ENCODE data around the gene OR13J1.
A peak's percentile ranks its signal among the peaks of the same experiment; 100 is the strongest.
"Not testable (repeated sequence)": the region's sequence is repeated elsewhere in the genome, so short reads cannot be mapped to it uniquely, and the experiment has no call there.

The OR13J1 gene, protein sequence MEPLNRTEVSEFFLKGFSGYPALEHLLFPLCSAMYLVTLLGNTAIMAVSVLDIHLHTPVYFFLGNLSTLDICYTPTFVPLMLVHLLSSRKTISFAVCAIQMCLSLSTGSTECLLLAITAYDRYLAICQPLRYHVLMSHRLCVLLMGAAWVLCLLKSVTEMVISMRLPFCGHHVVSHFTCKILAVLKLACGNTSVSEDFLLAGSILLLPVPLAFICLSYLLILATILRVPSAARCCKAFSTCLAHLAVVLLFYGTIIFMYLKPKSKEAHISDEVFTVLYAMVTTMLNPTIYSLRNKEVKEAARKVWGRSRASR

DNA sequence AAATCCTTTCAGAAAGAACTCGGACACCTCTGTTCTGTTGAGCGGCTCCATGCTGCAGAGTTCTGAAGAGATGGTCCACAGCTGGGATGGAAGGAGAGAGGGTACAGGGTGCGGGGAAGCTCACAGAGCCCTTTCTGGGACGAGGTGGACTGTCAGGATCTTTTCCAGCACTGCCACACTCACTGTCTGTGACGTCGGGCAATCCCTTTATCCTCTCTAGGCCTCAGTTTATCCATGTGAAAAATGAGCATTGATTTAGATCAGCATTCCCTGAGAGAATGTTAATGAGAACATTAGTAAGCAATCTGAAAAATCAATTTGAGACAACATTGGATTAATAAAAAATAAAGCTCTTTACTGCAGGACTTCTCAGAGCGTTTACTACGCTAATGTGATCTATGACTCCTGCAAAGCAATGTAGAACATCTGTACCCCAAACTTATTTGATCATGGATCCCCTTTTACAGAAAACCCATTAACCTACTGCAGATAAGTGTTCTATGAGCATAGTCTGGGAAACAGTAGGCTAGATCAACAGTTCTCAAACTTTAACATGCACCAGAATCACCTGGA is at the start of gene OR13J1:
Gene OR13J1, minus strand, starts transcription at position 51 of the 573 bp plus-strand sequence. Its CDS starts 0 bp downstream, at position 51.
- no peak for DNase-seq (ENCODE audit: low read depth in 2 of 2)

DNA sequence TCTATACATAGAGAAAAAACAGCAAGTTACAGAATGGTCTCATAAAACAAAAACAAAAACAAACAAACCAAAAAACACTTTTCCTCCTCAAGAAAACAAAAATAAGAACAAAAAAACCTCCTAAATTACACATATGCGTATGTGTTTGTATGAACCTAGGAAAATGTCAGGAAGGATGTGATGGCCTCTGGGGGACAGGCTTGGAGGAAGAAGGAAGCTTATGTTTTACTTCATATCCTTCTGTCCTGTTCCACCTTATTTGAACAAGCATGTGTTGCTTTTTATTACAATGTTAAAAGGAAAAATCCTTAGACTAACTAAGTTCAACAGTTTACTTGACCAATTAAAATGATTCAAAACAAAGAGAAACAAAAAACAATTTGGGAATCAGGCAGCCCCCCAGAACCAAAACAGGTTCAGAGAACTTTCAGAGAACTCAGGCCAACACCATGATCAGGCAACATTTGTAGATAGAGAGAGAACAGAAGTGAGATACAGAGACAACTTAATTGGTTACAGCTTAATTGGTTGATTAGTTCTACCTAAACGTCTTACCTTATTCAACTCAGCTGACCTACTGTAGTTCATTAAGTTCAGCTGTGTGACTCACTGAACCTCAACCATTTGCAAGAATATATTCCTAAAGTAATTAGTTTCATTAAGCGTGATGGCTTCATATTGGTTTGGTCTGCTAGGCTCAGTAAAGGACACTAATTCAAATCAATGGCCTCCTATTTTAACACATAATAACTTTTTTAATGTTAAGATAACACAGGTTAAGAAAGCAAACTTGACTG is 49.2 kb upstream of the OR13J1 start:
- DNase-seq (ENCODE audit: low read depth in 2 of 2), result no peak

DNA sequence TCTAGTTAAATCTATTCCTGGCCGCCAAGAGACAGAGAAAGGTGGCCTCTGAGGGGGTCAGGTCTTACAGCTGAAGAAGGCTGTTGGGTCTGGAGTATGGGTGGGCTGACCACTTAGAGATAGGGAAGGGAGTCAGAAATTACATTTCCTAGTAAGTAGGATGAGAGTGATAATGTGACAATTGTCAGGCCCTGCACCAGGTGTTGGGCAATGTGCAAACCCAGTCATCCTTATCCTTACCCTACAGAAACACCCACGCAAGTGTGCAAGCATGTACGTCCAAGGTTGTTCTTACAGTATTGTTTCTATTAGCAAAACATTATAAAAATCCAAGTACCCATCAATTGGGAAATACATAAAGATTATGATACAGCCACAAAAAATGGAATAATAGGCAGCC is 48.6 kb upstream of the OR13J1 start:
- no peak for DNase-seq (ENCODE audit: low read depth in 2 of 2)

DNA sequence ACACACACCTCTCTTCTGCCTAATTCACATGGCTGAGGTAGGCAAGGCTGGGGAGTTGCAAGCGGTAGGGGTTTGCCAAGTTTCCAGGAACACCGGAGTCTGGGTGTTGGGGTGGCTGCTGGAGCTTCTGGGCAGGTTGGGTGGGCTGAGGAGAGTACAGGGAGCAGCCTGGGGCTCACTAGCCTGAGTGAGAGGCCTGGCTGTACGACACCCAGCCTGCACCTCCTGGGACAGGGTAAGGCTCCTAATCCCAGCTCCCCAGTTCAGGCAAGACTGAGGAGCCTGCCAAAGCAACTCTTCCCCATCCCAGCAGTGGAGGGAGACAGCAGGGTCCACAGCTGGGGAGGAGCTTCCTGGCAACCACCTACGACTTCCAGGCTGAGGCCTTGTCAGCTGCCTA is 47.1 kb upstream of the OR13J1 start:
- no peak for DNase-seq (ENCODE audit: low read depth in 2 of 2)

DNA sequence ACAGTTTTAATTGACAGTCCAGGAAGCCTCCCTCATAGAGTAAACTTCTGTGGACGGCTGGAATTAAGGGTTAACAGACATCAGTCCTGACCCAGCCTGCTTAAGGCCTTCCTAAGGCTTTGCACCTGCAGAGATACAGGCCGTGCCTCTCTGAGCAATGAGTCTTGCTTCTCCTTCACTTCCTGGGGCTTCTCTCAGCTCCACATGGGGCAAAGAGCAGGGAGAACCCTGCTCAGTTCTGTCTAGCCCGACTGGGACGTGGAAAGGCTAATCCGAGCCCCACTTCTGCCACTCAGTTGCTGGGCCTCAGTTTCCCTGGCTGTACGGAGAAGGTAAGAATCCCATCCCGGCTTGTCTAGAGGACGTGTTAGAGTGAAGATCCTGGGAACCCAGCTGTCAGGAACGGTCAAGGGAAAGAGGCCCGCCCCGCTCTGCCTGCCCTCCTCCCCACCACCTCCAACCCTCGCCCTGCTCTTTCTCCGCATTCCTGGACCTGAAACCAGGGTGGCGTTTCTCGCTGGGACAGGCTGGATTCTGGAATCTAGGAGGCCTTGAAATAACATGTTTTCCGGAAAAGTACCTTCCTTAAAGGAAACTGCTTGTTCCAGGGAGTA is 45.6 kb upstream of the OR13J1 start:
- no peak for DNase-seq (ENCODE audit: low read depth in 2 of 2)

DNA sequence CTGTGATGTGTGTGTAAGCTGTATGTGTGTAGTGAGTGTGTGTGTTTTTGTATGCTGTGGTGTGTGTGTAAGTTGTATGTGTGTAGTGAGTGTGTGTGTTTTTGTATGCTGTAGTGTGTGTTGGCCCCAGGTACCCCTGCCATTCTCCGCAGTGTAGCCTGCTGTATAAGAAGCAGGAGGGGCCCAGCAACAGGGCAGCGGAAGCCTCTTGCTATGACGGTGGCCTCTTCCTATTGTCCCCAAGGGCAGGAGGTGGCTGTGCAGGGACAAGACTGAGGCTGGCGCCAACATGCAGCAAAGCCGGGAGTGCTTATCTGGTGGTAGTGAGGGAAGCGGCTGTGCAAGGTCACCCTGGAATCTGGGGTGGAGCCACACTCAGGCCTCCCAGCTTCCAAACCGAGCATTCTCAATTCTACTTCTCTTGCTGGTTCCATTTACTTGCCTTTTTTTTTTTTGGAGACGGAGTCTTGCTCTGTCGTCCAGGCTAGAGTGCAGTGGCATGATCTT is 44.2 kb upstream of the OR13J1 start:
- no peak for DNase-seq (ENCODE audit: low read depth in 2 of 2)

DNA sequence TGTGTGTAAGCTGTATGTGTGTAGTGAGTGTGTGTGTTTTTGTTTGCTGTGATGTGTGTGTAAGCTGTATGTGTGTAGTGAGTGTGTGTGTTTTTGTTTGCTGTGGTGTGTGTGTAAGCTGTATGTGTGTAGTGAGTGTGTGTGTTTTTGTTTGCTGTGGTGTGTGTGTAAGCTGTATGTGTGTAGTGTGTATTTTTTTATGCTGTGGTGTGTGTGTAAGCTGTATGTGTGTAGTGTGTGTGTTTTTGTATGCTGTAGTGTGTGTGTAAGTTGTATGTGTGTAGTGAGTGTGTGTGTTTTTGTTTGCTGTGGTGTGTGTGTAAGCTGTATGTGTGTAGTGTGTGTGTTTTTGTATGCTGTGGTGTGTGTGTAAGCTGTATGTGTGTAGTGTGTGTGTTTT is 43.2 kb upstream of the OR13J1 start:
- DNase-seq (ENCODE audit: low read depth in 2 of 2), result not testable (repeated sequence)

DNA sequence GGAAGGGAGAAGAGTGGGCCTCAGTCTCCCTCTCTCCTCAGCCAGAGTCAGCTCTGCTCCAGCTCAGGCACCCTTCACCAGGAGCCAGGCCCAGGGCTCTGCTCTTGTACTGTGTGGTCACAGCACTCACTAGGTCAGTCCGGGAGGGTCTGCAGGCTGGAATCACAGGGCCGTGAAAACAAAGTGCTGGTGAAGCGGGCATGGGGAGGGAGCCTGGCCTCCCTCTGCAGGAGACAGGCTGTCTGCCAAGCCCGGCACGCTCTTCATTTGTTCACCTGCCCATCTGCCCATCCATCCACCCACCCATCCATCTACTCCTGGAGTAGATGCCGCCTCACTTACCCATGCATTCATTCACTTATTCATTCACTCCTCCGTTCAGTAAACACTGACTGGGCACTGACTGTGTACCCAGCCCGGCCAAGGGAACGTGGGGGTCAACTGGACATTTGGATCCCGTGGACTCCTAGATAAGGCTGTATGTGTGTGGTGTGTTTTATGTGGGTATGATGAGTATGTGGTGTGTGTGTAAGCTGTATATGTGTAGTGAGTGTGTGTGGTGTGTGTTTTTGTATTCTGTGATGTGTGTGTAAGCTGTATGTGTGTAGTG is 42.7 kb upstream of the OR13J1 start:
- no peak for DNase-seq (ENCODE audit: low read depth in 2 of 2)

DNA sequence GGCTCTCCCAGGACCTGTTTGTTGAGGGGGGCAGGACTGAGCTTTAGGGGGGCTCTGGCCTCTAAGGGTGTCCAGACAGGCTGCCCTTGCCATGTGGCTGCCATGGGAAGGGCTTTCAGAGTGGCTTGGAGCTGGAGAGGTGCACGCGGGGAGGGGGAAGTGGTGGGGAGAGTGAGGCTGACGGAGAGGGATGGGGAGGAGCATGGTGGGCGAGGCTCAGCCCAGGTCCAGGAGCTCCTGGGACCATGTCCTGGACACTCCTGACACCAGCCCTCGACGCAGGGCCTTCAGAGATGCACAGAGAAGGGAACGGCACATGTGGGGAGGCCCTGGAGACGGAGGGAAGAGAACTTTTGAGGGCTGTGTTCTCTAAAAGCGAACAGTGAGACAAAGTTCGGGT is 41.5 kb upstream of the OR13J1 start:
- DNase-seq (ENCODE audit: low read depth in 2 of 2), result no peak

DNA sequence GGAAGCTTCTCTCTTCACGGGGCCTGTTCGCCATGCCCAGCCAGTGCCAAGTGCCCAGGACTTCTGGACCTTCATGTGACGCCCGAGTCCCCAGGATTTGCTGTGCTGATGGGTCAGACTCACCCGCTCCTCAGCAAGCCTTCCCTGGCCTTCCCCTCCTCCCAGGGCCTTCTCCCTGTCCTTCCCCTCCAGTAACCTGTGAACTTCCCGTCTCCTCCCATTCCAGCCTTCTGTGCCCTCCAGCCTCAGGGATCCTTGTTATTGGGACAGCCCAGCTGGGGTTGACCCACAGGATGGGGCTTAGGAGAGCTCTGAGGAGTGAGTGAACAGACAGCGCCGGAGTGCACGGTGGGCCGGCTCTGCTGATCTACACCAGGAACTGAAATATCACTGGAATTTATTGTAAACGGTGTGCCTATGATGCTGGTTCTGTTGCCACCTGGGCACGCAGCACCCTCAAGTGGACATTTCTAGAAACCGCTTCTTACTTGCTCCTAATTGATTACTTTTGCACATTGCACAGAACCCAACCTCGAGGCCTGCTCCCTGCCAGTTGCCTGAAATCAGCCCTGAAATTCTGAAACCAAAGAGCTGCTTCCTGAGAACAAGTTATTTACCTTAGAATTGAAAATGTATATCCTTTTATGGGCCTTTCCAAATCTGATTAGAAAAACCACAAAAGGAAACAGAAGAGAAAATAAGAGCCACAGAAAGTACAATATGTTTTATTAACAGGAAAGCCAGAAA is 40.6 kb upstream of the OR13J1 start:
- DNase-seq (ENCODE audit: low read depth in 2 of 2), result peak in 1 of 2 donors; percentile 40

DNA sequence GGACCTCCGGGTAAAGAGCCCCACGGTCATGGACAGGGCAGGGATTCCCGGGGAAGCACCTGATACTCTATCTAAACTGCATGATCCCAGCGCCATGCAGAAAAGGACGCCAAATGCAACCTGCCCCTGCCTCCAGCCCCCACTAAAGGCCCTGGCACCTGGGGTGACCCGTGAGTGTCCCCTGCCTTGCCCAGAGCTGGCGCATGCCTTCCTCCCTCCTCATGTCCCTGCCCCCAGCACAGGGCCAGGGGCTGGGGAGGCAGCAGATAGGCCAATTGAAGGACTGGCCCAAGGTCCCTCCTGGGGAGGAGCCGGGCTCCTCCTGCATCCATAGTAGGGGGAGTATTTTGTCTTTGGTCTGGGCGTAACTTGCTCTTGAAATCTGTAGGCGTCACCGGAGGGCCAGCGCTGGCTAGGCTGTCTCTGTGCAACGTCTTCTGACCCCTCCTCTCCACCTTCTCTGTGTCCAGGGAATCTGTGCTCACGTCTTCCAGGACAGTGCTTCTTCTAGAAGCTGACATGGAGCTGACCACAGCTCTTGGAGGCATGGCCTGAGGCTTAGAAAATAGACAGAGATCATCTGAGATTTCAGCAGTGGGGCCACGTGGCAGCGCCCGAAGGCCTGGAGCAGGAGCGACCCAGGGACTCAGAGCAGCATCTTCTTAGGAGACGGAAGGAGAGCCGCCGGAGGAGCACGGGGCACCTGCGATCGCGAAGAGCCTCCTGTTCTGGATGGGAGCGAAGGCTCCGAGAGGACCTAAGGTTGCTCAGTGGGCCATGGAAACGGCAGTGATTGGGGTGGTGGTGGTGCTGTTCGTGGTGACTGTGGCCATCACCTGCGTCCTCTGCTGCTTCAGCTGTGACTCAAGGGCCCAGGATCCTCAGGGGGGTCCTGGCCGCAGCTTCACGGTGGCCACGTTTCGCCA is 39.7 kb upstream of the OR13J1 start:
- no peak for DNase-seq (ENCODE audit: low read depth in 2 of 2)

DNA sequence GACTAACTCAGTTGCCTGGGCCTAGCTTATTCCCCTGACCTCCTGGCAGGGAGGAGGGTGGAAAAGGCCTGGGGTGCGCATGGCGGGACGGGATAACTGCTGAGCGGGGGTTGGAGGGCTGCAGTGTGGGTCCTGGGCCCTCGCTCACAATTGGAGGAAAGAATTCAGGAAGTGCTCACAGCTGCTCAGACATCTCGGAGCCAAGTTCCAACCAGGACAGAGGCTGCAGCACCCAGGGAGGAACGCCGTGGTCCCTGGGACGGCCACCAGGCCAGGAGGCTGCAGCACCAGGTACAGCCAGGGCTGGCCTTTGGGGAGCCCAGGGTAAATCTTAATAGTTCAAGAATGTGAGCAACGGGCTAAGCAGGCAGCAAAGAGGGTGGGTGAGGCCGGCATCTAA is 39.1 kb upstream of the OR13J1 start, which contains the start of gene SPAAR:
Gene SPAAR, plus strand, starts transcription at position 217 of the 400 bp plus-strand sequence. CDS start 974 bp downstream, outside the sequence.
- no peak for DNase-seq (ENCODE audit: low read depth in 2 of 2)

DNA sequence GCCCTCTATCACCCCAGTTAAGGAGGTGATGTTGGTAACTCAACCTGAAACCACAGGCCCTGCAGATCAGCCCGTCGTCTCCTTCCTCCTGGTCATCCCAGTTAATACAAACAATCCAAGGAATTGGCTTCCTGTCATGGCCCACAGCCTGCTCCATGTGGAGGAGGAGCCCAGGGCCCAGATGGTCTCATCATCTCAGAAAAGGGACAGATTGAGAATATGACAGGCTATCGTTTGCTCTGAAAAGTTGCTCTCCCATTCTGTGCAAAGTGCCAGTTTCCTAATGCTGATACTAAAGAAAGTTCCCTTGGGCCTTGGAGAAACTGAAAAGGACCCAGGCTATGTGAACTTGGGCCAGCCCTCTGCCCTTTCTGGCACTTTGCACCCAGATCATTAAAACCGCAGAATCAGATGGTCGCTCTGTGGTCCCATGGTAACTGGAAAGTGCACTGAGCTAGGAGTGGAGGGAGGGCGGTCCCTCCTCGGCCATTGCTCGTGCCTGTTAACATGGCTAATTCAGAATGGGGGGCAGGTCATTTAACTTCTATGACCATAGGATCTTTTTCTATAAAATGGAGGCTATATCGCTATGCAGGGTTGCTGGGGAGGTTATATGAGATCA is 38.4 kb upstream of the OR13J1 start:
- no peak for DNase-seq (ENCODE audit: low read depth in 2 of 2)

DNA sequence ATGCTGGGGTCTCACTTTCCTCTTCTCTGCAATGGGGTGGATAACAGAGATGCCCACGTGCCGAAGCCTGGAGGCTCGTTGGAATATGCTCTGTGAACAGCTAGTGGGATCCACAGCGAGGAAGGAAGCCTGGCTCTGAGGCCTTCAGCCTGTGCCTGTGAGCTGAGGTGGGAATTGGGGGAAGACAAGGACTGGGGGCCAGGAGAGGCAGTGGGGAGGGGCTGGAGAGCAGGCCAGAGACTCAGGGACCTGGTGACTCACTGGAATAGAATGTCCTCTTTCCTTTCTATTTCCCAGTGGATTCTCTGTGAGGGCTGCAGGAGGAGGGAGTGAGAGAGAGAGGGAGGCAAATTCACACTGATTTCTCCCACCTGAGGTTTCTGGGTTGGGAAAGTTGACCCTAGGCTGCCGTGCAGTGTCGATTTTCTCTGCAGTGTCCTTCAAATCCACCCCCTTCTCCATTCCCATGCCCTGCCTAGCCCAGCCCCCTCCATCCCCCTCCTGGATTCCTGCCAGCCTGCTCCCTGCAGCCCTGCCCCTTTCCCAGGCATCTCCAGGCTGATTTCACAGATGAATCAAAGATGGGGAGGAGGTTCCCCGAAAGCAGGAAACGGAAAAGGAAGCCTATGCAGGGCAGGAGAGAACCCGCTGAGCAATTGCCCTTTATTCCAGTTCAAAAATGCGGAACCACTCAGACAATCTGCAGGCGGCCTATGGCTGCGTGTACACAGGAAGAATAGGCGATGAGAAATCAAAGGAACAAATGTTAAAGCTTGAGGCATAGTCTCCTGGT is 37.7 kb upstream of the OR13J1 start:
- no peak for DNase-seq (ENCODE audit: low read depth in 2 of 2)

DNA sequence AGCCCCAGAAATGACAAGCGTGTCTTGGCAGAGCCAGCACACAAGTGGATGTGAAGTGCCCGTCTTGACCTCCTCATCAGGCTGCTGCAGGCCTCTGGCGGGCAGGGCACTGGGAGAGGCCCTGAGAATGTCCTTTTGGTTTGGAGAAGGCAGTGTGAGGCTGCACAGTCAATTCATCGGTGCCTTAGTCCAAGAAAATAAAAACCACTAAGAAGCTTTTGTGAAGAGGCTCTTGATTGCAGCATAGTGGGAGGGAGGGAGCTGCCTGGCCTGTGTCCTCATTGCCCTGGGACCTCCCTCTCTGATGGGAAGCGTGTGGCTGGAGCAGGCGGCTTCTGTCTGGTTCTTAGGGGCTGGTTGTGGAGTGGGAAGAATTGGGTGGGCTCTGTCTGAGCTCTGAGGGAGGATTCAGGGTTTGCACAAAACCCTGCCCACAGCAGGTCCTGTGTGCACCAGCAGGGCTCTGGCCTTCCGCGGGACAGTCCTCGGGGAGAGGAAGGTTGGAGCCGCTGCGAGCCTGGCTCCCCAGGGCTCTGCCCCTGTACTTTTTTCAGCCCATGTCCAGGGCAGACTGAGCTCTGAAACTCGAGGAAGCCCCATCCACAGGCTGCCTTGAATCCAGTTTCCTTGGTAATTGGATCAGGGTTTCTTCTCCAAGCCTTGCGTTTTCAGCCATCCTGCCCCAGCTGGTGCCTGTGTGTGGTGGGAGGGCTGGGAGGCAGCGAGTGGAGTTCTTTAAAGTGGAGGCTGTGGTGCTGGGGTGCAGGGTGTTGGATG is 36.9 kb upstream of the OR13J1 start:
- DNase-seq (ENCODE audit: low read depth in 2 of 2), result no peak

DNA sequence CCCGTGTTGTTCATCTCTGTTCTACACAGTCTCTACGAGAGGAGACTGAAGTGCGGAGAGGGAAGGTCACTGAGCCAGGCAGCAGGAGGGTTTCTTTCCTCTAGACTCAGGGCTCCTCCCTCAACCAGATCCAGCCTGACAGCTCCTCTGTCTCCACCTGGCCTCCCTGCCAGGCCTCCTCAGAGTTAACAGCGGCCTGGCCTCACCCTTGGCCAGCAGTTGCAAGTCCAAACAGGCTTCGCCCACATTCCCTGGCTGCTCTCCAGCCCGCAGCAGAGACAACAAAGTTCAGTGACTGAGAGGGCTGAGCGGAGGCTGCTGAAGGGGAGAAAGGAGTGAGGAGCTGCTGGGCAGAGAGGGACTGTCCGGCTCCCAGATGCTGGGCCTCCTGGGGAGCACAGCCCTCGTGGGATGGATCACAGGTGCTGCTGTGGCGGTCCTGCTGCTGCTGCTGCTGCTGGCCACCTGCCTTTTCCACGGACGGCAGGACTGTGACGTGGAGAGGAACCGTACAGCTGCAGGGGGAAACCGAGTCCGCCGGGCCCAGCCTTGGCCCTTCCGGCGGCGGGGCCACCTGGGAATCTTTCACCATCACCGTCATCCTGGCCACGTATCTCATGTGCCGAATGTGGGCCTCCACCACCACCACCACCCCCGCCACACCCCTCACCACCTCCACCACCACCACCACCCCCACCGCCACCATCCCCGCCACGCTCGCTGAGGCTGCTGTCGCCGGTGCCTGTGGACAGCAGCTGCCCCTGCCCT is 35.9 kb upstream of the OR13J1 start, which contains the start of gene HRCT1:
Gene HRCT1, plus strand, starts transcription at position 291 of the 768 bp plus-strand sequence. Its CDS starts 86 bp downstream, at position 377.
- no peak for DNase-seq (ENCODE audit: low read depth in 2 of 2)
